Measurements from ENCODE around the gene FNDC10. TPM values are rescaled to one million over a fixed set of nuclear protein-coding genes. Genes with fewer than 3 reads are reported as not detected.

Gene FNDC10
- total and polyA plus RNA-seq, 9 of the 15 experiments (the other 6 are each of a cell fraction or from before 2014, with no cell fraction given): 0.08 to 6.3 (median 1.6) TPM

GRCh38 chr1:1616045-1616790 lies 16.3 kb upstream of the FNDC10 start (continued):
- TF ChIP-seq FIP1L1 (IDR thresholded peaks at IDR 0.05; ENCODE audit: low read depth, low read length, poor library complexity, severe bottlenecking): peak; percentile 32
- no peak for TF ChIP-seq CTCF (IDR thresholded peaks at IDR 0.05 in 2 of 3, conservative IDR thresholded peaks at IDR 0.05 in 1 of 3; ENCODE audit: insufficient read depth in 2 of 3, low read depth in 1 of 3, low read length in 3 of 3)
- TF ChIP-seq DMBX1 (CRISPR knock-in tag; IDR thresholded peaks at IDR 0.05; ENCODE audit: borderline replicate concordance): no peak
- no peak for TF ChIP-seq TCFL5 (CRISPR knock-in tag; conservative IDR thresholded peaks at IDR 0.05)
- no peak for TF ChIP-seq CSDE1 (IDR thresholded peaks at IDR 0.05)
- TF ChIP-seq ZNF3 (CRISPR knock-in tag; IDR thresholded peaks at IDR 0.05): no peak
- TF ChIP-seq PREB (CRISPR knock-in tag; IDR thresholded peaks at IDR 0.05): peak; percentile 94; the same call in 1 of the 2 replicates
- TF ChIP-seq DEAF1 (CRISPR knock-in tag; IDR thresholded peaks at IDR 0.05): no peak
- no peak for TF ChIP-seq ZNF830 (CRISPR knock-in tag; IDR thresholded peaks at IDR 0.05)
- TF ChIP-seq ZZZ3 (IDR thresholded peaks at IDR 0.05): no peak
- TF ChIP-seq HOXB6 (CRISPR knock-in tag; IDR thresholded peaks at IDR 0.05; ENCODE audit: borderline replicate concordance): no peak
- TF ChIP-seq ZBTB49 (CRISPR knock-in tag; IDR thresholded peaks at IDR 0.05; ENCODE audit: borderline replicate concordance): no peak
- TF ChIP-seq AFF4 (CRISPR knock-in tag; IDR thresholded peaks at IDR 0.05): peak; percentile 94
- no peak for TF ChIP-seq ZNF354B (CRISPR knock-in tag; IDR thresholded peaks at IDR 0.05)
- peak in 1 of 2 experiments; percentile 2; a peak in 2 of 4 replicates for TF ChIP-seq MAZ (CRISPR knock-in tag; conservative IDR thresholded peaks at IDR 0.05 in 1 of 2, IDR thresholded peaks at IDR 0.05 in 1 of 2)
- no peak for TF ChIP-seq SMAD4 (CRISPR knock-in tag; conservative IDR thresholded peaks at IDR 0.05)

Measured in K562 (cell line).